K562 (cell line): ENCODE data around the gene HES3. TPM values are rescaled to one million over a fixed set of nuclear protein-coding genes. Genes with fewer than 3 reads are reported as not detected.

Experiments used
- ATAC-seq: fragments of 200-7000 bp; cut with Tn5 transposase; 3 replicates; pipeline ENCODE4 v1.9.1; 2020; ENCODE audit warnings: moderate library complexity
- BruUV-seq: library from RNA; stranded (reverse); fragments of 400-500 nt; replicated peaks from 2 replicates; lab custom pipeline; 2021; lab: Mats Ljungman, UMichigan
- CTCF ChIA-PET: fragments of 300-600 bp; formaldehyde crosslinking; extraction: SDS; loops from one replicate; lab custom pipeline; 2021; ENCODE audit warnings: low intra/inter-chr PET ratio; lab: Yijun Ruan, JAX
- POLR2A ChIA-PET: fragments of 300-600, 350-650 bp; sonication (Branson Sonifier 250); formaldehyde crosslinking; extraction: SDS; loops from one replicate; lab custom pipeline; 2021; ENCODE audit warnings: antibody characterized with exemption, inconsistent platforms; lab: Yijun Ruan, JAX
- DNase-seq, 4 experiments: peaks; one replicate each; pipeline versions ENCODE4 v3.0.0 to v3.0.0-alpha.2; 2011 to 2018; ENCODE audit warnings: low spot score in 3 of 4, mixed read lengths in 3 of 4; ENCODE audit errors: extremely low read depth in 1 of 4
- FAIRE-seq: peaks from 2 replicates; lab custom pipeline; 2011; peaks lifted over from hg19 to GRCh38; lab: Jason Lieb, UNC
- H2AFZ ChIP-seq: 2 replicates; pipeline ENCODE4 v1.6.0; 2011; ENCODE audit warnings: low read depth, low read length, control low read depth, inconsistent platforms
- H3K27ac ChIP-seq: fragments of 200-600 bp; 3 replicates; pipeline ENCODE4 v1.8.0; 2011; ENCODE audit warnings: low read depth, mild to moderate bottlenecking, control low read depth, inconsistent platforms, low read length, moderate library complexity, mixed read lengths; ENCODE audit errors: extremely low read depth
- H3K27me3 ChIP-seq, 2 experiments: fragments of 300-600 bp in 1 of 2; 2 replicates in 1 of 2; 3 replicates in 1 of 2; pipeline versions ENCODE4 v1.6.0 to v1.8.0; 2011; ENCODE audit warnings: inconsistent platforms in 2 of 2, low read length in 2 of 2, mild to moderate bottlenecking in 1 of 2, mixed read lengths in 1 of 2, moderate library complexity in 1 of 2; ENCODE audit not compliant: control insufficient read depth in 2 of 2, insufficient read depth in 2 of 2
- H3K36me3 ChIP-seq: fragments of 300-600 bp; 3 replicates; pipeline ENCODE4 v1.8.0; 2011; ENCODE audit warnings: mild to moderate bottlenecking, low read length, inconsistent platforms; ENCODE audit not compliant: control insufficient read depth, insufficient read depth
- H3K4me1 ChIP-seq, 2 experiments: fragments of 200-600 bp in 1 of 2; replicated peaks in 1 of 2; 2 replicates in 1 of 2; 3 replicates in 1 of 2; pipeline versions ENCODE4 v1.5.1 to v1.8.0; 2011; ENCODE audit warnings: inconsistent platforms in 2 of 2, low read length in 2 of 2, mild to moderate bottlenecking in 1 of 2, mixed read lengths in 1 of 2, moderate library complexity in 1 of 2; ENCODE audit not compliant: control insufficient read depth in 2 of 2, insufficient read depth in 2 of 2
- H3K4me2 ChIP-seq: 2 replicates; pipeline ENCODE4 v1.6.1; 2011; ENCODE audit warnings: low read length, control low read depth, inconsistent platforms, mixed read lengths; ENCODE audit not compliant: insufficient read depth
- H3K4me3 ChIP-seq: fragments of 200-600 bp; sonication (generic), shearing (Covaris generic); 2 replicates; pipeline ENCODE4 v1.5.1; 2016; ENCODE audit warnings: control low read depth, inconsistent platforms
- H3K79me2 ChIP-seq: fragments of 200-600 bp; 3 replicates; pipeline ENCODE4 v1.8.0; 2011; ENCODE audit warnings: low read length, inconsistent platforms; ENCODE audit not compliant: control insufficient read depth, insufficient read depth
- H3K9ac ChIP-seq, 2 experiments: 2 replicates each; pipeline versions ENCODE4 v1.6.0 to v1.6.1; 2011; ENCODE audit warnings: low read depth in 2 of 2, low read length in 2 of 2, control low read depth in 1 of 2, inconsistent platforms in 1 of 2, mild to moderate bottlenecking in 1 of 2, mixed read lengths in 1 of 2; ENCODE audit not compliant: insufficient read depth in 1 of 2
- H3K9me1 ChIP-seq: one replicate; pipeline ENCODE4 v1.6.0; 2011; ENCODE audit warnings: inconsistent platforms, mild to moderate bottlenecking, low read length, moderate library complexity; ENCODE audit not compliant: control insufficient read depth, insufficient read depth
- H3K9me3 ChIP-seq: replicated peaks from 2 replicates; pipeline ENCODE4 v1.5.1; 2011; ENCODE audit warnings: low read depth, low read length, inconsistent platforms; ENCODE audit not compliant: control insufficient read depth, insufficient read depth
- H4K20me1 ChIP-seq: replicated peaks from 2 replicates; pipeline ENCODE4 v1.6.1; 2011; ENCODE audit warnings: low read length, inconsistent platforms, mixed read lengths; ENCODE audit not compliant: control insufficient read depth, insufficient read depth
- ARID2 ChIP-seq: fragments of 450-650 bp; IDR thresholded peaks from 2 replicates; pipeline ENCODE4 v1.6.1; 2017; ENCODE audit warnings: antibody characterized with exemption, mild to moderate bottlenecking
- ATF6 ChIP-seq: sonication (generic); formaldehyde crosslinking; IDR thresholded peaks from 2 replicates; pipeline ENCODE4 v1.4.0; 2020; ENCODE audit warnings: mild to moderate bottlenecking, missing genetic modification reagents
- HNRNPUL1 ChIP-seq: fragments of 200-400 bp; formaldehyde crosslinking; IDR thresholded peaks from 2 replicates; pipeline ENCODE4 v1.6.1; 2017; ENCODE audit warnings: low read length
- ILK ChIP-seq: fragments of 450-650 bp; IDR thresholded peaks from 2 replicates; pipeline ENCODE4 v1.6.1; 2016; ENCODE audit warnings: missing genetic modification characterization, low read depth, mild to moderate bottlenecking, missing compliant biosample characterization, moderate library complexity, borderline replicate concordance
- KLF16 ChIP-seq: IDR thresholded peaks from 2 replicates; pipeline ENCODE4 v1.6.1; 2016; ENCODE audit warnings: antibody characterized with exemption
- MEF2D ChIP-seq: conservative IDR thresholded peaks from 2 replicates; pipeline ENCODE4 v1.6.1; 2016; ENCODE audit warnings: low read depth, missing genetic modification characterization, missing compliant biosample characterization
- PPARD ChIP-seq: fragments of 250-450 bp; sonication (Bioruptor Pico); IDR thresholded peaks from 2 replicates; pipeline ENCODE4 v1.8.0; 2022; ENCODE audit warnings: inconsistent platforms, mild to moderate bottlenecking, moderate library complexity
- SLC30A9 ChIP-seq: fragments of 250-450 bp; sonication (Bioruptor Pico); IDR thresholded peaks from 2 replicates; pipeline ENCODE4 v1.8.0; 2022; ENCODE audit warnings: mild to moderate bottlenecking, moderate library complexity
- SREBF2 ChIP-seq: sonication (generic); formaldehyde crosslinking; IDR thresholded peaks from 2 replicates; pipeline ENCODE4 v1.4.0; 2020; ENCODE audit warnings: mild to moderate bottlenecking, missing genetic modification reagents
- SRF ChIP-seq, 2 experiments: fragments of 250-450, 450-650 bp in 1 of 2; sonication (Bioruptor Pico) in 1 of 2; sonication (generic) in 1 of 2; formaldehyde crosslinking; IDR thresholded peaks; 2 replicates each; pipeline versions ENCODE4 v1.5.0 to v1.5.1; 2020 to 2022; ENCODE audit warnings: mild to moderate bottlenecking in 1 of 2, missing genetic modification reagents in 1 of 2
- THAP12 ChIP-seq: fragments of 250-450 bp; sonication (Bioruptor Pico); IDR thresholded peaks from 2 replicates; pipeline ENCODE4 v1.9.0; 2021; ENCODE audit warnings: mild to moderate bottlenecking, inconsistent platforms
- USF2 ChIP-seq: sonication (generic); formaldehyde crosslinking; IDR thresholded peaks from 2 replicates; pipeline ENCODE4 v1.5.0; 2020; ENCODE audit warnings: missing genetic modification reagents
- WHSC1 ChIP-seq: IDR thresholded peaks from one replicate; pipeline ENCODE4 v1.6.1; 2012; ENCODE audit warnings: low read length, control low read depth, inconsistent platforms
- ZBTB49 ChIP-seq: sonication (generic); formaldehyde crosslinking; IDR thresholded peaks from 2 replicates; pipeline ENCODE4 v1.8.0; 2022; ENCODE audit warnings: missing genetic modification reagents, mild to moderate bottlenecking, borderline replicate concordance
- ZFPM2 ChIP-seq: fragments of 250-450 bp; sonication (Bioruptor Pico); IDR thresholded peaks from 2 replicates; pipeline ENCODE4 v1.5.1; 2022; ENCODE audit warnings: mild to moderate bottlenecking
- ZNF121 ChIP-seq: sonication (generic); formaldehyde crosslinking; conservative IDR thresholded peaks from 2 replicates; pipeline ENCODE4 v1.8.0; 2022; ENCODE audit warnings: missing genetic modification reagents
- ZNF696 ChIP-seq: fragments of 250-450 bp; sonication (Bioruptor Pico); conservative IDR thresholded peaks from 2 replicates; pipeline ENCODE4 v1.4.0; 2020; ENCODE audit warnings: mild to moderate bottlenecking, moderate library complexity
- WGBS: fragments of 100-300 bp; shearing (Covaris generic); methylation state at CpG from one replicate; pipeline ENCODE4 v1.1.6; 2016; ENCODE audit warnings: low coverage, mixed read lengths; ENCODE audit not compliant: insufficient coverage; ENCODE audit errors: missing lambda C conversion rate; 5-methylcytosine and 5-hydroxymethylcytosine counted together
- in situ Hi-C: fragments of 300-500 bp; cut with MboI; formaldehyde crosslinking; loops from 4 replicates; pipeline ENCODE4 v1.15.0; 2018; ENCODE audit warnings: inconsistent platforms, mixed read lengths
- intact Hi-C: fragments of 100-400 bp; cut with micrococcal nuclease; formaldehyde crosslinking; loops from 2 replicates; pipeline ENCODE4 v1.14.2; 2022
- polyA plus RNA-seq, 8 experiments: library from polyadenylated mRNA; depleted of rRNA in 4 of 8; stranded (reverse) in 5 of 8; unstranded in 3 of 8; fragments of >200 nt; fragmentation: Nextera tagmentation in 2 of 8; fragmentation: Illumina TruSeq in 1 of 8; extraction: Ambion mirVana in 2 of 8; extraction: Trizol in 1 of 8; gene quantifications; 2 replicates each; pipeline versions ENCODE4 v1.2.1 to v1.2.3, GENCODE V29; 2011 to 2014; ENCODE audit warnings: inconsistent platforms in 1 of 8, missing spikeins in 1 of 8
- total RNA-seq, 7 experiments: library from RNA; depleted of rRNA in 6 of 7; stranded (reverse); fragments of >200 nt in 6 of 7; fragmentation: Illumina TruSeq in 2 of 7; extraction: Trizol in 2 of 7; gene quantifications; 2 replicates each; pipeline versions ENCODE4 v1.2.1 to v1.2.3, GENCODE V29; 2011 to 2021; ENCODE audit warnings: low replicate concordance in 1 of 7

The HES3 gene
- total and polyA plus RNA-seq, 9 of the 15 experiments (the other 6 are each of a cell fraction or from before 2014, with no cell fraction given): not detected

GRCh38 chr1:6271006-6271405 is 27.0 kb downstream of the HES3 start:
- Histone ChIP-seq H3K4me3 (no peak overlapping the region), H3K36me3 (no peaks in the 10 kb centered on the region), H3K9me1 (no peaks in the 10 kb centered on the region), H3K9ac (no peak overlapping the region), H3K27ac (no peak overlapping the region), H3K4me1 (peaks cover 0 to 71% of the 10 kb centered on the region in 2 experiments; a peak in 3 of 5 replicates), H3K27me3 (no peaks in the 10 kb centered on the region), H2AFZ (no peak overlapping the region), H3K9me3 (no peaks in the 10 kb centered on the region), H3K4me2 (no peak overlapping the region), H4K20me1 (peaks cover 14% of the 10 kb centered on the region; the same call in 1 of the 2 replicates), H3K79me2 (no peaks in the 10 kb centered on the region)
- in situ Hi-C loops (loop anchor here (25.0 kb wide), 1 partner anchor 941 kb away; no protein-coding TSS in a partner anchor), intact Hi-C loops (no loop called here)
- ATAC-seq (no peak), FAIRE-seq (no peak), DNase-seq (no peak)
- 49% methylated on average over 4 of the region's 4 CpGs for WGBS
- TF ChIP-seq SRF (CRISPR knock-in tag; IDR thresholded peaks at IDR 0.05) (no peak), HNRNPUL1 (no peak), ZFPM2 (no peak), MEF2D (tag) (no peak), ZNF121 (CRISPR knock-in tag) (no peak), PPARD (CRISPR knock-in tag) (no peak), USF2 (no peak), THAP12 (CRISPR knock-in tag) (no peak), ZNF696 (CRISPR knock-in tag) (no peak), ARID2 (no peak), ATF6 (no peak), ZBTB49 (CRISPR knock-in tag) (no peak), SREBF2 (no peak), KLF16 (no peak), SLC30A9 (no peak), ILK (tag) (no peak), WHSC1 (no peak)
- BruUV-seq: no TSS peak
- CTCF ChIA-PET: no interaction called here
- POLR2A ChIA-PET: interaction anchor here (0.5 kb wide), 1 partner anchor 220 kb away, joined by 3 read pairs; no protein-coding TSS in a partner anchor
